IMR-90 (cell line): Measurements from ENCODE around the gene PAFAH2.

Source experiments
- MAZ ChIP-seq: IDR thresholded peaks from 2 replicates; pipeline ENCODE4 v1.6.1; 2012; ENCODE audit warnings: low read depth, mild to moderate bottlenecking, low read length, improper control_type of control experiment, moderate library complexity, borderline replicate concordance
- RCOR1 ChIP-seq: IDR thresholded peaks from 2 replicates; pipeline ENCODE4 v1.6.1; 2012; ENCODE audit warnings: mild to moderate bottlenecking, low read length, improper control_type of control experiment; ENCODE audit not compliant: insufficient replicate concordance
- TF ChIP-seq, protein P1 (sequence below): conservative IDR thresholded peaks from 2 replicates; pipeline ENCODE4 v1.5.1; 2012; ENCODE audit warnings: mild to moderate bottlenecking, low read depth, low read length, improper control_type of control experiment

DNA sequence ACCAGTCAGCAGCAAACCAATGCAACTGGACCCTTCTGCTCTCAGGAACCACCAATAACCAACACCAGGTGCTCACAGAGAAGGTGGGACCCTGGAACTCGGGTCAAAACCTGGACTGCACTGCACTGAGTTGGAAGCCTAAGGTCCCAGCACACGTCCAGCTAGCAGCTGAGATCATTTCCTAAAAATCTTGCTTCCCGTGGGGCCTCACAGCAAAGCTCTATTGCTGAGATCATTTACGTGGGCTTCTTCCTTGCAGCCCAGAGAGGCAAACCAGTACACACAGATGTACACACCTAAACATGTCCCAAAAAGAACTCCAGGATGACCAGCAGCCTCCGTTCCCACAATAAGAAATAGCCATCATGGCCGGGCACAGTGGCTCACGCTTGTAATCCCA, 68.8 kb downstream of the PAFAH2 start:
- TF ChIP-seq, protein P1, sequence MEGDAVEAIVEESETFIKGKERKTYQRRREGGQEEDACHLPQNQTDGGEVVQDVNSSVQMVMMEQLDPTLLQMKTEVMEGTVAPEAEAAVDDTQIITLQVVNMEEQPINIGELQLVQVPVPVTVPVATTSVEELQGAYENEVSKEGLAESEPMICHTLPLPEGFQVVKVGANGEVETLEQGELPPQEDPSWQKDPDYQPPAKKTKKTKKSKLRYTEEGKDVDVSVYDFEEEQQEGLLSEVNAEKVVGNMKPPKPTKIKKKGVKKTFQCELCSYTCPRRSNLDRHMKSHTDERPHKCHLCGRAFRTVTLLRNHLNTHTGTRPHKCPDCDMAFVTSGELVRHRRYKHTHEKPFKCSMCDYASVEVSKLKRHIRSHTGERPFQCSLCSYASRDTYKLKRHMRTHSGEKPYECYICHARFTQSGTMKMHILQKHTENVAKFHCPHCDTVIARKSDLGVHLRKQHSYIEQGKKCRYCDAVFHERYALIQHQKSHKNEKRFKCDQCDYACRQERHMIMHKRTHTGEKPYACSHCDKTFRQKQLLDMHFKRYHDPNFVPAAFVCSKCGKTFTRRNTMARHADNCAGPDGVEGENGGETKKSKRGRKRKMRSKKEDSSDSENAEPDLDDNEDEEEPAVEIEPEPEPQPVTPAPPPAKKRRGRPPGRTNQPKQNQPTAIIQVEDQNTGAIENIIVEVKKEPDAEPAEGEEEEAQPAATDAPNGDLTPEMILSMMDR, result no peak
- TF ChIP-seq RCOR1, result no peak
- no peak for TF ChIP-seq MAZ
